IPS-NIHi7 (cell line): ENCODE results near the gene JAM3.

Experiments
- DNase-seq: peaks from one replicate; pipeline ENCODE4 v3.0.0; 2012; ENCODE audit warnings: mixed read lengths; ENCODE audit errors: extremely low spot score

JAM3 gene

GRCh38 chr11:134068829-134069425 lies at the start of gene JAM3:
Gene JAM3 (plus strand): TSS chr11:134069072. CDS start chr11:134069084, 12 bp downstream.
- DNase-seq = peak; percentile 100

GRCh38 chr11:134019500-134019899 lies 49.4 kb upstream of the JAM3 start:
- DNase-seq = no peak

DNA sequence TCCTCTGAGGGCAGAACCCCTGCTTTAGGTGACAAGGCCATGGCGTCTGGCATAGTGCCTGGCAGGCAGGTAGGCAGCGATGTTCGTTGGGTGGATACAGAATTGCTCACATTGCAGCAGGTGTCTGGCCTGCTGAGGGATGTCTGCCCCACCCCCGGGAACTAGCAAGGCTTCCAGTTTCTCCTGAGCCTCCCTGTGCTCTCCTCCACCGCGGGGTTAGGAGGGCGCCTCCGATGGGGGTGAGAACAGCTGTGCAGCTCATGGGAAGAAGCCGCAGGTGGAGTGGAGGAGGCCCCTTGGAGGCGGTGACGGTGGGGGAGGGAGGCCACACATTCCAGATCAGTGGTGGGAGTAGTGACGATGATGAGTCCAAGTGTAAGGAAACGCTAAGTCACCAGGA lies 48.3 kb upstream of the JAM3 start:
- DNase-seq = no peak

- DNase-seq = no peak
These were observed 47.5 kb upstream of the JAM3 start for GRCh38 chr11:134021326-134021725.

DNA sequence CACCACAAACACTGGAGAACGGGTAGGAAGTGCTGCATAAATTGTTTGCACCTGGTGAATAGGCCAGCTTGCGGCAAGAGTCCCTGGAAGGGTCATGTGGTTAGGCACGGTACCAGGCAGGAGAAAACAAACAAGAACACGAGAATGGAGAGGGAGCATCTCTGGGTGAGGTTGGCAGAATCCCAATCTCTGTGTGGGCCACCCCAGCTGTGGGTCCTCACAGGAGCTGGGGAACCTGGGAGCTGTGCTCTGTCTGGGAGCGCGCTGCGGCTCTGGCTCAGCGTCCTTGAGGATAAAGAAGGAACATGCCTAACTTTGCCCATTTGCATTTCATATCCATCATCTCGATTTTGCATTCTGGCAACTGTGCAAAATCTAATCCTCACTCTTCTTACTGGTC lies 46.1 kb upstream of the JAM3 start:
- DNase-seq = no peak

DNA sequence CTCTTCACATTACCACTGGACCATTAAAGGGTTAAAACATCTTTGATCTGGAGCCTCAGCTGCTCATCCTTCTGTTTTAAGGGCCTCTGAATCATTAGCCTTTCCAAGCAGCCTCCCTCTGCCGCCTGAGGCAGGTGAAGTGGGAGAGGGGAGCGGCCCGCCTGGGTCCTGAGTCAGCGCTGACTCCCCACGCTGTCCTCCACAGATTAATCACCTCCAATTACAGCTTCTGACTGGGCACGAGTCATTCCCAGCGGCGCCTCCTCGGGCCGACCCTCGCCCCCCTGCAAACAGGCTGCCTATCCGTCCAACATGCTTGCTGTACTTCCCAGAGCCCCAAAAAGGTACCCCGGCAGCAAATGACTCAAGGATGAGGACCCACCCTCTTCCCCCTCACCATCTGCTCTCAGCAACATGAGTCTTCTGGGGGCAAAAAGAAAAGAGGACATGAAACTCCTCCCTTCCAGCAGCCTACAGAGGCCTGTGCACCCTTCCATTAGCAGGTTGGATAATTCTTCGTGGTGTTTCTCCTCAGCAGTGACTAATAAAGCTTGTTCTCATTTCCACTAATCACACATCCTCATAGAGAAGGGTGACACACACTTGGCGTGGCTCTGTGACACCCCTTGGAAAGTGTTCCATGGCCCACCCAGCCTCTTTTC lies 44.3 kb upstream of the JAM3 start:
- no peak for DNase-seq

DNA sequence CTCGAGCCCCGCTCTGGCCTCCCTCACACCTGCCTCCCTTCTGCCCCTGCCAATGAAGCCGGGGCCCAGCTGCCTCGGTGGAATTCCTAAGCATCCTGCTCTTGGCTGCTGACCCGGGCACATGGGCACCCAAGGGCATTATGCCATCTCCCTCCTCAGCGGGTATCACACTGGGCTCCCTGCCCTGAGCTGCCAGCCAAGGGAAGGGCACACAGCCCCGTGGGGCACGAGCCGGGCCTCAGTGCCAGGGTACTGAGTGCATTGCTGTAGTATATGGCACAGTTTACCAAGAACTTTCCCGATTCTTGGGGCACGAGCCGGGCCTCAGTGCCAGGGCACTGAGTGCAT lies 43.8 kb upstream of the JAM3 start:
- DNase-seq = no peak

- DNase-seq = peak; percentile 78
These were observed 42.1 kb upstream of the JAM3 start for GRCh38 chr11:134026655-134027343.

DNA sequence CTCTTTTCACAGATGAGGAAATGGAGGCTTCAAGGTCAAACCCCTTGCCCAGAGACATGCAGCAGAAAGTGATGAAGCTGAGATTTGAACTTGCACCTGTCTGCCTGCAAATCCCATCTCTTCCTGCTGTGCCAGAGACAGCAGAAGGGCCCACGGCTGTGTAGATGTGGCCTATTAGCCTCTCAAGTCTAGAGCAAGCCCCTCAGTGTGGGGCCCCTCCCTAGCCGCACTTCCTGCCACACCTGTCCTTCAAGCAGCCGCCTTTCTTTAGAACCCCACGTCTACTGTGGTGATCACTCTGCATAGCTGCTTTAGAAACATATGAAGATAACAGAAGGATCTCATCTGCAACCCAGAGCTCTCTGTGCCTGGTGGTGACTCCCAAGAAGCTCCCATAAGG lies 41.2 kb upstream of the JAM3 start:
- no peak for DNase-seq

GRCh38 chr11:134028368-134028920 lies 40.4 kb upstream of the JAM3 start:
- DNase-seq = no peak

DNA sequence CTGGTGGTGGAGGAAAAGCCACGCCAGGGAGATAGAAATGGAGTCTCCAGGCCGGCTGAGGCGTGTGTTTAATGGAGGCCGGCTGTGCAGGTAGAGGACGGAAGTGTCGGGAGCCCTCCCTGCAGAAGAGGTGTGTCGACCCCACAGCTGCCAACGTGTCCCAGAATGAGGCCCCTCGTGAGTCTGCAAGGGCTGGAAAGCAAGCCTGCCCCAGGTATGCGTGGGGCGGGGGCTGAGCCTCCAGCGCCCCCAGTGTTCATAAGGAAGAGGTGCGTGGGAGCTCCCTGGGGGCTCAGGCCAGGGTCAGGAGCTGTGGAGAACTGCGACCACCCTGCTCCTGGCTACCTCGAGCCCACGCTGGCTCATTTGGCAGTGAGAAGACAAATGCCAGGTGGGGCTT lies 38.0 kb upstream of the JAM3 start:
- DNase-seq = peak; percentile 64

GRCh38 chr11:134032043-134032442 lies 36.8 kb upstream of the JAM3 start:
- no peak for DNase-seq

DNA sequence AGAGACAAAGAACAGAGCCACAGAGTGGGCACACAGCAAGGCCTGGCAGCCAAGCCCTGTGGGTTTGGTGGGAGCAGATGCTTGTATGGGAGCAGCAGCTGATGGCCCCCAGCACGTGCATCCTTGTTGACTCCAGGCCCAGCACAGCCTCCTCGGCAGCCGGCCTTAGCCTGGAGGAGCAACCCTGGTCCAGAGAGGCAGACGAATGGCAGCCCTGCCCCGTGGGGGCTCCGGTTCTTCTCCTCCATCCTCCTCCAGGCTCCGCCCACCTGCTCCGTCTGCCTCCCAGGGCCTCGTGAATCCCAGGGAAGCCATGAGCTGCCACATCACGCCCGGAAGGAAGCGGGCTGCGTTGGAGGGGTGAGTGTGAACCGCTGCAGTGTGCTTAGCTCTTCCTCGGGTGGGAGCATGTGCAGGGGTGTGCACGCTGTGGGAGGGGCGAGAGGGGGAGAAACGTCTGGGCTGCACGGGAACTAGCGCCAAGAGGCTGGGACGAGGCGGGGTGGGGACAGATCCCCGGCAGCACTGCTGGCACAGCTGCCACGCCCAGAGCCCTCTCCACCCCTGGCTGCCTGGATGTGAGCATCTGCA lies 36.3 kb upstream of the JAM3 start:
- no peak for DNase-seq

DNA sequence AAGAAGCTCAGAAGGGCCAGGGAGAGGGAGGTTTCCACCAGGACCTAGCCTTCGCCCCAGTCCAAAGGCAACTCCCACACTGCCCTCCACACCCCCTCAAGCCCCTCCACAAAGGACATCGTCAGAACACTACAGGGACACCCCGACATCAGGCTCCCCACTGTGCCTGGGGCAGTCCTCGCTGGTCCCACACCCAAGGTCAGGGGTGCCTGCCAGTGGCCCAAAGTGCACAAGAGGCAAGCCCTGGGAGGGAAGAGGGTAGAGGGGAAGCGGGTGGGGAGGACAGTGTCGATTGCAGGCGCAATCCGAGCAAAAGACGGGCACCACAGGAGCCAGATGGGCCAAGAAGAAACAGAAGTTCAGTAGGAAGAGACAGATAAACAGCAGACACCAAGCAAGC lies 35.6 kb upstream of the JAM3 start:
- no peak for DNase-seq

DNA sequence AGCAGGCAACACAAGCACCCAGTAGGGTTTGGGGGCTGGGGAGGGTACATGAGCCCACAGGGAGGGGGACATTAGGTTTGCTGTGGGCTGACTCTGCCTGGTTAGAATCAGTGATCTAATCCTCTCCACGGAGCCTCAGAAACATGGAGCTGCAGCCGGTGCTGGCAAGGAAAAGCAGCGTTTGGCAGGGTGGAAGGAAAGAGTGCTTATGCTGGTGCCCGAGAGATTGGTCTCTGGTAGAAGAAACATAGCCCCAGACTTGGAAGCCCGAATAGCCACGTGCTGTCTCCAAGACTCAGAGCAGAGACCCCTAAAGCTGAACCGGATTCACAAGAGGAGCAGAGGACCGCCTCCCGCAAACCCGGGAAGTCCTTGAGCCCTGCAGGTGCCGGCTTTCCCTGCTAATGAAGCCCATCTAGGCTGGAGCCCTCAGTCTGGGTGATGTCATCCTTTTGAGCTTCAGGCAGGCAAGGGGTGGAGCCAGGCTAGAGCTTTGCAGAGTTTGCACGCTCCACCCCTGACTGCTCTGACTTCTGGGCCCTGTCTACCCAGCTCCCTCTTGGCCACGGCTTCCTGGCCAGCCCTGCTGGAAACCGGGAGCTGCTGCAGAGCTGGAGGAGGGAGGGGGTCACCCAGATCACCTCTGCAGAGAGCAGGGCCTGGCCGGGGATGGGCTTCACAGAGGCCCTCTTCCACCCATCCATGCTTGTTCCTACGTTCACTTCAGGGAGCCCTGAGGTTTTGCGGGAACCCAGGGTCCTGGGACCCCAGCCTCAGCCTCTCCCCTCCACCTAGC lies 35.0 kb upstream of the JAM3 start:
- DNase-seq = peak; percentile 90

GRCh38 chr11:134034496-134035381 lies 34.1 kb upstream of the JAM3 start:
- no peak for DNase-seq

- DNase-seq = no peak
These were observed 32.3 kb upstream of the JAM3 start for GRCh38 chr11:134036492-134037045.

- DNase-seq = peak; percentile 63
These were observed 31.6 kb upstream of the JAM3 start for GRCh38 chr11:134037046-134037908.

DNA sequence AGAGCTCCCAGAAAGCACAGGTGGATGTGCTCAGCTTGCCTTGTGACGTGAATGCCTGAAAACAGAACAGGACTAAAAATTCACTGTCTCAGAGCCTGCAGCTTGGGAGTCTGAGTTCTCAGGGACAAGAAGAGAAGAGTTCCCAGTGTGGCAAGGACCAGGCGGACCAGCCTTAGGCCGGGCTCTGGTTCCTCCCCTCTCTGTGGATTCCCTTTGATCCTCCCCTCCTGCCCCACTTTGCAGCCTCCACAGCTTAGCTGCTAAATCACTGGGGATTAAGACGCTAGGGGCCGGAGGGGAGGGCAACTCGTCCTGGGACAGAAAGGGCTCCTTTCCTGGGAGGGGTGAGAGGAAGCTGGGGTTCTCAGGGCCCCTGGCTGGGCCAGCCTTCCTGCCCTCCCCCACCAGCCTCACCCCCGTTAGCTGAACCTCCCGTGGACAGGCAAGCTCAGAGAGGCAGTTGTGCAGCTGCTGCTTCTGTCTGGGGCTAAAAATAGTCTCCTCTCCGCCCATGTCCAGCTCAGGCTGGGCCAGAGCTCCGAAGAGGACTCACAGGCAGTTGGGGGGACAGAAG lies 29.9 kb upstream of the JAM3 start:
- DNase-seq = no peak
